ENCODE measurements around the gene PDGFB. TPM values are rescaled to one million over a fixed set of nuclear protein-coding genes. Genes with fewer than 3 reads are reported as not detected.

PDGFB gene
- total RNA-seq, 2 donors from 2014 or later, result 7.0 to 15.8 TPM

DNA sequence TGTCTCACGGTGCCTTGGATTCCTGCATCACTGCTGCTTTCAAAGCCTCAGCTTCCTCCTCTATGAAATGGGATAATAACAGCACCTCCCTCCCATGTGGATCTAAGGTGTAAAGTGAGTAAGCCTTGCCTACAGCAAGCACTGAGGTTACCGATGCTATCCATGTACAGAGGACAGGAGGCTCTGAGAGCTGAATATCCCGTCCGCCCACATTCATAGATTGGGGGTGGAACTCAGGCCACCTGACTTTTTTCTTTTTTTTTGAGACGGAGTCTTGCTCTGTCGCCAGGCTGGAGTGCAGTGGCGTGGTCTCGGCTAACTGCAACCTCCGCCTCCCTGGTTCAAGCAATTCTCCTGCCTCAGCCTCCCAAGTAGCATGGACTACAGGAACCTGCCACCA, 12.5 kb downstream of the PDGFB start:
- no peaks in the 10 kb centered on the region for H3K9me3 ChIP-seq
- TF ChIP-seq POLR2A (IDR thresholded peaks at IDR 0.05) (no peak), CTCF (IDR thresholded peaks at IDR 0.05) (no peak)
- no peak overlapping the region for H3K27ac ChIP-seq
- no peaks in the 10 kb centered on the region for H3K27me3 ChIP-seq
- ATAC-seq (no peak), DNase-seq (no peak)
- 95 to 98% methylated on average over 9 of the region's 9 CpGs for WGBS, 2 donors
- no peak overlapping the region for H3K4me3 ChIP-seq
- intact Hi-C loops (cut with DNase I), result no loop called here
- no peaks in the 10 kb centered on the region for H3K36me3 ChIP-seq (replicated peaks in 1 of 2; ENCODE audit: insufficient read depth in 1 of 2, low read depth in 2 of 2)
- H3K4me1 ChIP-seq, result peaks cover 29% of the 10 kb centered on the region

DNA sequence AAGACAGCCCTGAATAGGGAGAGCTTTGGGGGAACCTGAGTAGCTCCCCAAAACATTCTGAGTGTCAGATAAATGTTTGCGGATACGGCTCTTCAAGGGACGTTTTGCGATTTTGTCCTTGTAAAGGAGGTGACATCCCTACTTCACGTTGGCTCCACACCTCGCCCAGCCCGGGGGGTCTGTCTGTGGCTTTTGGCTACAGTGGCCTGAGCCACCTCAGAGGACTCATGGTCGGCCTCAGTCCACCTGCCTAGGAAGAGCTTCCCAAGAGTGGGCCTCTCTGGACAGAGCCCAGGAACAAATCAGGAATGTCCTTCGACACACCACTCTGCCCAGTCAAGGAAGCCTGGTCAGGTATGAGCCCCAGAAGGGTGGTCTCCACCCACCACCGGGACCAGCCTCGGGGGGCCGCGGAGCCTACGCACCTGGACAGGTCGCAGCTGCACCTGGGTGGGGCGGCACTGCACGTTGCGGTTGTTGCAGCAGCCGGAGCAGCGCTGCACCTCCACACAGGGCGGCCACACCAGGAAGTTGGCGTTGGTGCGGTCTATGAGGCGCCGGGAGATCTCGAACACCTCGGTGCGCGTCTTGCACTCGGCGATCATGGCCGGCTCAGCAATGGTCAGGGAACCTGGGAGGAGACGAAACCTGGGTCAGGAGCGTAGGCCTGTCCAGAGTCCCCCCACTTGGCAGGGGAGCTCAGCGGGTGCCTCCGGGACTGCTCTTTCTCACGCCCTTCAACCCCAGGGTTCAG, 13.4 kb downstream of the PDGFB start:
- intact Hi-C loops (cut with DNase I), result no loop called here
- WGBS, 2 donors, result 88 to 91% methylated on average over 24 to 36 of the region's 37 CpGs
- peaks cover 20% of the 10 kb centered on the region for H3K4me1 ChIP-seq
- DNase-seq, result peak in 1 of 4 donors; percentile 9
- no peaks in the 10 kb centered on the region for H3K36me3 ChIP-seq (replicated peaks in 1 of 2; ENCODE audit: insufficient read depth in 1 of 2, low read depth in 2 of 2)
- no peak overlapping the region for H3K27ac ChIP-seq
- ATAC-seq, result no peak
- H3K27me3 ChIP-seq, result no peaks in the 10 kb centered on the region
- no peak overlapping the region for H3K4me3 ChIP-seq
- TF ChIP-seq POLR2A (IDR thresholded peaks at IDR 0.05) (no peak), CTCF (IDR thresholded peaks at IDR 0.05) (no peak)
- H3K9me3 ChIP-seq, result no peaks in the 10 kb centered on the region

DNA sequence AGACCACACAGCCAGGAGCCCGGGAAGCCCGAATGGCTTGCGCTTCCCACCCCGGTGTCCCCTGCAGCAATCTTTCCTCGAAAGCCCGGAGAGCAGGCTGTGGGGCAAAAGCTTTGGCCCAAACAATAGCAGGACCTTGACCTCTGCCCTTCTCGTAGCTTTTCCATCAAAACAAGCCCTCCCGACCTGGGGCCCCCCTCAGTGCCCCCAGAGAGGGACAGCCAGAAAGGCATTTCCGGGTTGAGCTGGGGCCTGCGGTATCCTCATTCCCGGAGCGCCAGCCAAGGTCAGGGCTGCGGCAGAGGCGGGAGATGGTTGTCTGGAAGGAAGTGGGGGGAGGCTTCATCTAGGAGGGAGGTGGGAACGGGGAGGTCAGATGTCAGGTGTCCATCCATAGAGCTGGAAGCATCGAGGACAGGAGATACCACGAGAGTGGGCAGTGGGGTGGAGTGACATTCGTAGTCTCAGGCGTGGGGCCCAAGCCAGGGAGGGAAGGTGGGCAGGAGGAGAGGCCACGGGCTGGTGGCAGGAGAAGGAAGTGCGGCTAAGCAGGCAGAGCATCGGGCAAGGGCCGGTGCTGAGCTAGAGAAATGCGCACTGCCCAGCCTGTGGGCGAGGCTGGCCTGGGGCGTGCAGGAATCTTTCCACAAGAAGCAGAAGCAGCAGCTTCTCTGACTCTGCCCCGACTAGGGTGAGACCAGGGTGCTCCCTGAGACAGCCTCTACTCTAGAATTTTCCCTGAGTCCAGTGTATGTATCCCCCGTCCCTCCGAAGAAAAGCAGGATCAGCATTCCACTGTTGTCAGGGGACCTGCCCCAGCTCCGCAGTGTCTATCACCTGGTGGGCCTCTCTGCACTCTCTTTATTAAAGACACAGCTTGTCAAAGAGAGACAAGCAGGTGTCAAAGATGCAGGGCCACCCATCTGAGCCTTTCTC, 14.3 kb downstream of the PDGFB start:
- no peaks in the 10 kb centered on the region for H3K9me3 ChIP-seq
- H3K4me3 ChIP-seq, result no peak overlapping the region
- DNase-seq (no peak), ATAC-seq (peak; percentile 2)
- intact Hi-C loops (cut with DNase I), result no loop called here
- H3K36me3 ChIP-seq (replicated peaks in 1 of 2; ENCODE audit: insufficient read depth in 1 of 2, low read depth in 2 of 2), result no peaks in the 10 kb centered on the region
- WGBS, 2 donors, result 54 to 78% methylated on average over 29 to 30 of the region's 30 CpGs
- H3K27me3 ChIP-seq, result no peaks in the 10 kb centered on the region
- peaks cover 12% of the 10 kb centered on the region for H3K4me1 ChIP-seq
- TF ChIP-seq POLR2A (IDR thresholded peaks at IDR 0.05), result no peak
- TF ChIP-seq CTCF (IDR thresholded peaks at IDR 0.05), result no peak
- H3K27ac ChIP-seq, result no peak overlapping the region

DNA sequence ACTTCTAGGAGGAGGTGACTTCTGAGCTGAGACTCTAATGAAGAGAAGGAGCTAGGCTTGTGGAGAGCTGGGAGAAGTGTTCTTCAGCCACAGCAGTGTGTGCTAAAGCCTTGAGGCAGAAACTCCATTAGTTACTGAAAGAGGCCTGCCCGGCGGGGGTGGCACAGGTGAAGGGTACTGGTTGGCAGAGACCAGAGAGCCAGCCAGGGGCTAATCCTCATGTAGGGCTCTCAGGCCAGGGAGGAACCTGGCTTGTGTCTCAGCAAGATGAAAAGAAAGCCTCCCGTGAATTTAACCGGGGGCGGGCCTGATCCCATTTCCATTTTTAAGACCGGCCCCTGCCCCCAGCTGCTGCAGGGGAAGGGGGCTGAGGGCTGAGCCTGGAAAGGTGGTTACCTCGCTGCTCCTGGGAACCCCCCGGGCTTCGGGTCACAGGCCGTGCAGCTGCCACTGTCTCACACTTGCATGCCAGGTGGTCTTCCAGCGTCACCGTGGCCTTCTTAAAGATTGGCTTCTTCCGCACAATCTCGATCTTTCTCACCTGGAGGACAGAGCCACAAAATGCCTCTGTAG, 15.0 kb downstream of the PDGFB start:
- Histone ChIP-seq H3K27me3 (no peaks in the 10 kb centered on the region), H3K4me3 (no peak overlapping the region), H3K9me3 (no peaks in the 10 kb centered on the region), H3K4me1 (peaks cover 4% of the 10 kb centered on the region), H3K36me3 (replicated peaks in 1 of 2; ENCODE audit: insufficient read depth in 1 of 2, low read depth in 2 of 2) (no peaks in the 10 kb centered on the region), H3K27ac (no peak overlapping the region)
- ATAC-seq (no peak), DNase-seq (no peak)
- intact Hi-C loops (cut with DNase I), result no loop called here
- WGBS, 2 donors, result 82 to 94% methylated on average over 8 to 14 of the region's 14 CpGs
- TF ChIP-seq CTCF (IDR thresholded peaks at IDR 0.05), result no peak
- TF ChIP-seq POLR2A (IDR thresholded peaks at IDR 0.05), result no peak

Data from body of pancreas (tissue), 4 donors.